Endodermal cell (in vitro differentiated cells): ENCODE results near the gene VTN. TPM values are rescaled to one million over a fixed set of nuclear protein-coding genes. Genes with fewer than 3 reads are reported as not detected.
A peak's percentile ranks its signal among the peaks of the same experiment; 100 is the strongest.

Source experiments
- DNase-seq: peaks from one replicate; pipeline ENCODE4 v3.0.0-alpha.2; 2017
- H3K27ac ChIP-seq: 2 replicates; pipeline ENCODE4 v1.5.1; 2013; ENCODE audit warnings: mild to moderate bottlenecking, low read depth, low read length, moderate library complexity
- H3K27me3 ChIP-seq: 2 replicates; pipeline ENCODE4 v1.6.1; 2013; ENCODE audit warnings: mild to moderate bottlenecking, low read length, moderate library complexity; ENCODE audit not compliant: insufficient read depth, control insufficient read depth, poor library complexity, severe bottlenecking
- H3K36me3 ChIP-seq: 2 replicates; pipeline ENCODE4 v1.7.0; 2013; ENCODE audit warnings: mild to moderate bottlenecking, low read length, moderate library complexity; ENCODE audit not compliant: control insufficient read depth, insufficient read depth
- H3K4me1 ChIP-seq: one replicate; pipeline ENCODE4 v1.7.0; 2013; ENCODE audit warnings: low read length; ENCODE audit not compliant: control insufficient read depth, insufficient read depth
- H3K4me3 ChIP-seq: 2 replicates; pipeline ENCODE4 v1.5.1; 2013; ENCODE audit warnings: mild to moderate bottlenecking, low read length, moderate library complexity
- H3K9ac ChIP-seq: 2 replicates; pipeline ENCODE4 v1.6.1; 2013; ENCODE audit warnings: mild to moderate bottlenecking, low read length, moderate library complexity; ENCODE audit not compliant: poor library complexity, severe bottlenecking; ENCODE audit errors: extremely low read depth
- H3K9me3 ChIP-seq: 2 replicates; pipeline ENCODE4 v1.6.1; 2013; ENCODE audit warnings: mild to moderate bottlenecking, low read length, moderate library complexity; ENCODE audit not compliant: control insufficient read depth
- H3K27ac Mint-ChIP-seq: 2 replicates; pipeline ENCODE4 v1.8.0; 2020; ENCODE audit warnings: mixed read lengths
- H3K27me3 Mint-ChIP-seq: 2 replicates; pipeline ENCODE4 v1.8.0; 2021; ENCODE audit warnings: mild to moderate bottlenecking, mixed read lengths; ENCODE audit not compliant: insufficient read depth
- H3K36me3 Mint-ChIP-seq: 2 replicates; pipeline ENCODE4 v1.8.0; 2020; ENCODE audit warnings: low read depth, mixed read lengths
- H3K4me1 Mint-ChIP-seq: 2 replicates; pipeline ENCODE4 v1.8.0; 2020; ENCODE audit warnings: mixed read lengths
- H3K4me3 Mint-ChIP-seq: 2 replicates; pipeline ENCODE4 v1.8.0; 2020; ENCODE audit warnings: mild to moderate bottlenecking, moderate library complexity, mixed read lengths
- H3K9me3 Mint-ChIP-seq: 2 replicates; pipeline ENCODE4 v1.8.0; 2020; ENCODE audit warnings: mild to moderate bottlenecking, mixed read lengths
- CTCF ChIP-seq: fragments of 200-600 bp; sonication (generic); conservative IDR thresholded peaks from 2 replicates; pipeline ENCODE4 v1.5.0; 2021; ENCODE audit warnings: antibody characterized with exemption, mild to moderate bottlenecking
- WGBS, 2 experiments: methylation state at CpG; one replicate each; pipeline versions ENCODE4 v1.1.5 to v1.1.7; 2013; ENCODE audit warnings: missing lambda C conversion rate in 2 of 2, mixed read lengths in 1 of 2; ENCODE audit not compliant: insufficient coverage in 1 of 2, insufficient read length in 1 of 2; 5-methylcytosine and 5-hydroxymethylcytosine counted together
- total RNA-seq, 2 donors: library from RNA; stranded (reverse); fragmentation: NEBNext Ultra II Directional in 1 of 2; extraction: Animal tissue kit (Norgen Biotek cat#: 25700) in 1 of 2; gene quantifications; 2 replicates in 1 of 2; 3 replicates in 1 of 2; pipeline ENCODE4 v1.2.1, GENCODE V29; 2021

The VTN gene
- total RNA-seq, 2 donors from 2014 or later, result 2.5 to 6.7 TPM

GRCh38 chr17:28357061-28357900 is 12.8 kb downstream of the VTN start, which contains the start of gene POLDIP2:
POLDIP2 (minus strand) TSS chr17:28357527; CDS start chr17:28357448, 79 bp downstream.
- H3K4me1 Mint-ChIP-seq, result peaks cover 12% of the 10 kb centered on the region
- Histone ChIP-seq H3K27me3 (peaks cover 7% of the 10 kb centered on the region), H3K27ac (peak within 1 kb of the TSS; percentile 26), H3K9ac (peak within 1 kb of the TSS; percentile 81), H3K9me3 (no peaks in the 10 kb centered on the region), H3K4me3 (peak within 1 kb of the TSS; percentile 84), H3K4me1 (peaks cover 3% of the 10 kb centered on the region), H3K36me3 (peaks cover 61% of the 10 kb centered on the region)
- peaks cover 52% of the 10 kb centered on the region for H3K36me3 Mint-ChIP-seq
- peak within 1 kb of the TSS; percentile 95 for H3K4me3 Mint-ChIP-seq
- no peaks in the 10 kb centered on the region for H3K9me3 Mint-ChIP-seq
- peak; percentile 15 for TF ChIP-seq CTCF
- DNase-seq, result peak; percentile 99
- H3K27ac Mint-ChIP-seq, result peak within 1 kb of the TSS; percentile 99
- H3K27me3 Mint-ChIP-seq, result no peaks in the 10 kb centered on the region
- 0% methylated on average over 43 to 80 of the region's 80 CpGs for WGBS, 2 experiments

GRCh38 chr17:28350271-28350670 is 19.8 kb downstream of the VTN start:
- Mint-ChIP-seq H3K27ac (no peak overlapping the region), H3K27me3 (no peaks in the 10 kb centered on the region), H3K36me3 (peaks cover 83% of the 10 kb centered on the region), H3K4me3 (no peak overlapping the region), H3K9me3 (no peaks in the 10 kb centered on the region), H3K4me1 (peaks cover 4% of the 10 kb centered on the region)
- peaks cover 91% of the 10 kb centered on the region for H3K36me3 ChIP-seq
- no peak overlapping the region for H3K9ac ChIP-seq
- DNase-seq, result no peak
- H3K27ac ChIP-seq, result no peak overlapping the region
- 97% methylated on average over 7 of the region's 7 CpGs; no CpG with 5 or more reads in 1 of the 2 experiments for WGBS, 2 experiments
- no peak overlapping the region for H3K4me3 ChIP-seq
- peaks cover 9% of the 10 kb centered on the region for H3K4me1 ChIP-seq
- no peaks in the 10 kb centered on the region for H3K27me3 ChIP-seq
- TF ChIP-seq CTCF, result no peak
- H3K9me3 ChIP-seq, result no peaks in the 10 kb centered on the region

GRCh38 chr17:28348979-28349378 is 21.1 kb downstream of the VTN start:
- Histone ChIP-seq H3K27me3 (no peaks in the 10 kb centered on the region), H3K27ac (no peak overlapping the region), H3K4me3 (no peak overlapping the region), H3K36me3 (peaks cover 92% of the 10 kb centered on the region), H3K4me1 (peaks cover 9% of the 10 kb centered on the region), H3K9ac (no peak overlapping the region), H3K9me3 (no peaks in the 10 kb centered on the region)
- no peak overlapping the region for H3K4me3 Mint-ChIP-seq
- no peaks in the 10 kb centered on the region for H3K9me3 Mint-ChIP-seq
- peak; percentile 47 for DNase-seq
- peaks cover 4% of the 10 kb centered on the region for H3K4me1 Mint-ChIP-seq
- peaks cover 81% of the 10 kb centered on the region for H3K36me3 Mint-ChIP-seq
- TF ChIP-seq CTCF, result no peak
- 80 to 100% methylated on average over 1 to 3 of the region's 3 CpGs for WGBS, 2 experiments
- H3K27ac Mint-ChIP-seq, result peak overlapping the region; percentile 48
- H3K27me3 Mint-ChIP-seq, result no peaks in the 10 kb centered on the region
